Activated naive CD8-positive, alpha-beta T cell treated with anti-CD3 and anti-CD28 coated beads for 36 hours (primary cell): ENCODE measurements around the gene NDUFA12. TPM values are rescaled to one million over a fixed set of nuclear protein-coding genes. Genes with fewer than 3 reads are reported as not detected.

Source experiments
- DNase-seq: peaks from one replicate; pipeline ENCODE4 v3.0.0; 2021
- H3K27ac Mint-ChIP-seq: one replicate; pipeline ENCODE4 v1.8.0; 2022; ENCODE audit warnings: mild to moderate bottlenecking, moderate library complexity, mixed read lengths
- H3K27me3 Mint-ChIP-seq: one replicate; pipeline ENCODE4 v1.8.0; 2022; ENCODE audit warnings: mild to moderate bottlenecking, mixed read lengths
- H3K36me3 Mint-ChIP-seq: one replicate; pipeline ENCODE4 v1.8.0; 2021; ENCODE audit warnings: mild to moderate bottlenecking, mixed read lengths
- H3K4me1 Mint-ChIP-seq: one replicate; pipeline ENCODE4 v1.8.0; 2021; ENCODE audit warnings: mixed read lengths
- H3K4me3 Mint-ChIP-seq: one replicate; pipeline ENCODE4 v1.8.0; 2022; ENCODE audit warnings: mild to moderate bottlenecking, moderate library complexity, mixed read lengths
- H3K9me3 Mint-ChIP-seq: one replicate; pipeline ENCODE4 v1.8.0; 2022; ENCODE audit warnings: mixed read lengths
- total RNA-seq, 2 experiments: library from RNA; stranded (reverse); gene quantifications; one replicate each; pipeline ENCODE4 v1.2.3, GENCODE V29; 2021

The NDUFA12 gene
- total RNA-seq, 2 experiments from 2014 or later: 137 to 138 TPM

GRCh38 chr12:94938583-94938982 is 64.9 kb downstream of the NDUFA12 start:
- no peak for DNase-seq
- peaks cover 4% of the 10 kb centered on the region for H3K36me3 Mint-ChIP-seq
- H3K4me1 Mint-ChIP-seq: peaks cover 16% of the 10 kb centered on the region
- no peak overlapping the region for H3K4me3 Mint-ChIP-seq
- peaks cover 4% of the 10 kb centered on the region for H3K27me3 Mint-ChIP-seq
- H3K27ac Mint-ChIP-seq: no peak overlapping the region
- peaks cover 2% of the 10 kb centered on the region for H3K9me3 Mint-ChIP-seq

GRCh38 chr12:94930772-94931171 is 72.7 kb downstream of the NDUFA12 start:
- H3K9me3 Mint-ChIP-seq: no peaks in the 10 kb centered on the region
- H3K4me1 Mint-ChIP-seq: no peaks in the 10 kb centered on the region
- DNase-seq: no peak
- H3K27ac Mint-ChIP-seq: no peak overlapping the region
- no peak overlapping the region for H3K4me3 Mint-ChIP-seq
- H3K36me3 Mint-ChIP-seq: no peaks in the 10 kb centered on the region
- no peaks in the 10 kb centered on the region for H3K27me3 Mint-ChIP-seq

- H3K9me3 Mint-ChIP-seq: no peaks in the 10 kb centered on the region
- no peak overlapping the region for H3K4me3 Mint-ChIP-seq
- H3K4me1 Mint-ChIP-seq: no peaks in the 10 kb centered on the region
- no peaks in the 10 kb centered on the region for H3K27me3 Mint-ChIP-seq
- H3K27ac Mint-ChIP-seq: no peak overlapping the region
- no peaks in the 10 kb centered on the region for H3K36me3 Mint-ChIP-seq
- no peak for DNase-seq
Measured at GRCh38 chr12:94930216-94930654, 73.3 kb downstream of the NDUFA12 start.

GRCh38 chr12:94929780-94930179 is 73.7 kb downstream of the NDUFA12 start:
- Mint-ChIP-seq H3K27me3 (no peaks in the 10 kb centered on the region), H3K27ac (no peak overlapping the region)
- DNase-seq: no peak

GRCh38 chr12:94925729-94926128 is 77.8 kb downstream of the NDUFA12 start:
- Mint-ChIP-seq H3K9me3 (no peaks in the 10 kb centered on the region), H3K4me3 (no peak overlapping the region)

More at GRCh38 chr12:94929780-94930179, 73.7 kb downstream of the NDUFA12 start:
- H3K9me3 Mint-ChIP-seq: no peaks in the 10 kb centered on the region
- H3K36me3 Mint-ChIP-seq: no peaks in the 10 kb centered on the region
- H3K4me3 Mint-ChIP-seq: no peak overlapping the region
- no peaks in the 10 kb centered on the region for H3K4me1 Mint-ChIP-seq

GRCh38 chr12:94925206-94925605 is 78.3 kb downstream of the NDUFA12 start:
- no peak overlapping the region for H3K27ac Mint-ChIP-seq
- H3K9me3 Mint-ChIP-seq: no peaks in the 10 kb centered on the region
- no peaks in the 10 kb centered on the region for H3K36me3 Mint-ChIP-seq
- H3K4me1 Mint-ChIP-seq: no peaks in the 10 kb centered on the region
- no peak overlapping the region for H3K4me3 Mint-ChIP-seq
- H3K27me3 Mint-ChIP-seq: no peaks in the 10 kb centered on the region
- no peak for DNase-seq

More at GRCh38 chr12:94925729-94926128, 77.8 kb downstream of the NDUFA12 start:
- H3K27ac Mint-ChIP-seq: no peak overlapping the region
- H3K36me3 Mint-ChIP-seq: no peaks in the 10 kb centered on the region
- no peaks in the 10 kb centered on the region for H3K27me3 Mint-ChIP-seq
- no peak for DNase-seq
- no peaks in the 10 kb centered on the region for H3K4me1 Mint-ChIP-seq

GRCh38 chr12:94922561-94922960 is 80.9 kb downstream of the NDUFA12 start:
- H3K4me1 Mint-ChIP-seq: no peaks in the 10 kb centered on the region
- no peak overlapping the region for H3K4me3 Mint-ChIP-seq
- H3K36me3 Mint-ChIP-seq: no peaks in the 10 kb centered on the region
- no peak for DNase-seq
- H3K9me3 Mint-ChIP-seq: no peaks in the 10 kb centered on the region
- H3K27me3 Mint-ChIP-seq: no peaks in the 10 kb centered on the region
- H3K27ac Mint-ChIP-seq: no peak overlapping the region

Other genes with a start within 250 kb of the NDUFA12 start
- gene NR2C1, start 69.9 kb upstream of the NDUFA12 start, total RNA-seq: 10 to 100 TPM; 22.3 to 25.6 TPM
- gene FGD6, start 213.8 kb upstream of the NDUFA12 start, total RNA-seq: under 1 TPM; 0.70 to 0.87 TPM
- 10 to 100 TPM; 52.7 to 58.4 TPM for gene VEZT, start 214.1 kb upstream of the NDUFA12 start, total RNA-seq